Activated naive CD8-positive, alpha-beta T cell treated with anti-CD3 and anti-CD28 coated beads for 36 hours (primary cell): ENCODE data around the gene SLC30A4. TPM values are rescaled to one million over a fixed set of nuclear protein-coding genes. Genes with fewer than 3 reads are reported as not detected.

Source experiments
- DNase-seq: peaks from one replicate; pipeline ENCODE4 v3.0.0; 2021
- H3K27ac Mint-ChIP-seq: one replicate; pipeline ENCODE4 v1.8.0; 2022; ENCODE audit warnings: mild to moderate bottlenecking, moderate library complexity, mixed read lengths
- H3K27me3 Mint-ChIP-seq: one replicate; pipeline ENCODE4 v1.8.0; 2022; ENCODE audit warnings: mild to moderate bottlenecking, mixed read lengths
- H3K36me3 Mint-ChIP-seq: one replicate; pipeline ENCODE4 v1.8.0; 2021; ENCODE audit warnings: mild to moderate bottlenecking, mixed read lengths
- H3K4me1 Mint-ChIP-seq: one replicate; pipeline ENCODE4 v1.8.0; 2021; ENCODE audit warnings: mixed read lengths
- H3K4me3 Mint-ChIP-seq: one replicate; pipeline ENCODE4 v1.8.0; 2022; ENCODE audit warnings: mild to moderate bottlenecking, moderate library complexity, mixed read lengths
- H3K9me3 Mint-ChIP-seq: one replicate; pipeline ENCODE4 v1.8.0; 2022; ENCODE audit warnings: mixed read lengths
- total RNA-seq, 2 experiments: library from RNA; stranded (reverse); gene quantifications; one replicate each; pipeline ENCODE4 v1.2.3, GENCODE V29; 2021

Gene SLC30A4
- total RNA-seq = 1 to 10 TPM; 1.9 to 2.0 TPM

GRCh38 chr15:45522328-45523165 lies at the start of gene SLC30A4:
Gene SLC30A4 (minus strand): TSS chr15:45522755. CDS start chr15:45522354, 401 bp downstream.
- Mint-ChIP-seq H3K9me3 (no peaks in the 10 kb centered on the region), H3K4me3 (peak within 1 kb of the TSS; percentile 90), H3K27ac (peak within 1 kb of the TSS; percentile 66), H3K36me3 (no peaks in the 10 kb centered on the region), H3K27me3 (peaks cover 7% of the 10 kb centered on the region), H3K4me1 (peaks cover 22% of the 10 kb centered on the region)
- DNase-seq = peak; percentile 72

- Mint-ChIP-seq H3K27me3 (peaks cover 40% of the 10 kb centered on the region), H3K4me3 (no peak overlapping the region), H3K9me3 (no peaks in the 10 kb centered on the region), H3K4me1 (no peaks in the 10 kb centered on the region), H3K36me3 (no peaks in the 10 kb centered on the region), H3K27ac (no peak overlapping the region)
- DNase-seq = no peak
Observed at GRCh38 chr15:45555934-45556608, 33.5 kb upstream of the SLC30A4 start.

GRCh38 chr15:45551676-45552075 lies 29.1 kb upstream of the SLC30A4 start:
- DNase-seq = no peak
- Mint-ChIP-seq H3K9me3 (no peaks in the 10 kb centered on the region), H3K36me3 (no peaks in the 10 kb centered on the region), H3K4me1 (no peaks in the 10 kb centered on the region), H3K4me3 (no peak overlapping the region), H3K27ac (no peak overlapping the region), H3K27me3 (peaks cover 17% of the 10 kb centered on the region)

GRCh38 chr15:45550436-45550835 lies 27.9 kb upstream of the SLC30A4 start:
- H3K4me1 Mint-ChIP-seq = no peaks in the 10 kb centered on the region
- DNase-seq = no peak
- peaks cover 14% of the 10 kb centered on the region for H3K27me3 Mint-ChIP-seq
- no peaks in the 10 kb centered on the region for H3K9me3 Mint-ChIP-seq
- no peak overlapping the region for H3K4me3 Mint-ChIP-seq
- no peak overlapping the region for H3K27ac Mint-ChIP-seq
- no peaks in the 10 kb centered on the region for H3K36me3 Mint-ChIP-seq

- no peaks in the 10 kb centered on the region for H3K4me1 Mint-ChIP-seq
- no peaks in the 10 kb centered on the region for H3K36me3 Mint-ChIP-seq
- H3K27ac Mint-ChIP-seq = no peak overlapping the region
- no peaks in the 10 kb centered on the region for H3K9me3 Mint-ChIP-seq
- H3K27me3 Mint-ChIP-seq = peaks cover 11% of the 10 kb centered on the region
- no peak overlapping the region for H3K4me3 Mint-ChIP-seq
- DNase-seq = no peak
Observed at GRCh38 chr15:45549541-45550220, 27.1 kb upstream of the SLC30A4 start.

- Mint-ChIP-seq H3K9me3 (no peaks in the 10 kb centered on the region), H3K27ac (no peak overlapping the region), H3K36me3 (no peaks in the 10 kb centered on the region), H3K4me1 (no peaks in the 10 kb centered on the region), H3K27me3 (peaks cover 7% of the 10 kb centered on the region), H3K4me3 (no peak overlapping the region)
- DNase-seq = no peak
Observed at GRCh38 chr15:45548753-45549520, 26.4 kb upstream of the SLC30A4 start.

GRCh38 chr15:45546789-45547188 lies 24.2 kb upstream of the SLC30A4 start:
- Mint-ChIP-seq H3K27me3 (no peaks in the 10 kb centered on the region), H3K36me3 (no peaks in the 10 kb centered on the region), H3K9me3 (no peaks in the 10 kb centered on the region), H3K4me3 (no peak overlapping the region), H3K27ac (no peak overlapping the region), H3K4me1 (no peaks in the 10 kb centered on the region)
- DNase-seq = no peak

GRCh38 chr15:45544266-45545023 lies 21.9 kb upstream of the SLC30A4 start:
- Mint-ChIP-seq H3K4me3 (no peak overlapping the region), H3K27ac (no peak overlapping the region), H3K36me3 (no peaks in the 10 kb centered on the region), H3K4me1 (no peaks in the 10 kb centered on the region), H3K27me3 (no peaks in the 10 kb centered on the region), H3K9me3 (no peaks in the 10 kb centered on the region)
- DNase-seq = no peak

- Mint-ChIP-seq H3K4me3 (no peak overlapping the region), H3K9me3 (no peaks in the 10 kb centered on the region), H3K4me1 (no peaks in the 10 kb centered on the region), H3K27ac (no peak overlapping the region), H3K36me3 (no peaks in the 10 kb centered on the region), H3K27me3 (no peaks in the 10 kb centered on the region)
- no peak for DNase-seq
Observed at GRCh38 chr15:45543051-45543450, 20.5 kb upstream of the SLC30A4 start.

GRCh38 chr15:45540531-45540930 lies 18.0 kb upstream of the SLC30A4 start:
- DNase-seq = no peak
- no peaks in the 10 kb centered on the region for H3K4me1 Mint-ChIP-seq
- no peaks in the 10 kb centered on the region for H3K36me3 Mint-ChIP-seq
- H3K27ac Mint-ChIP-seq = no peak overlapping the region
- H3K4me3 Mint-ChIP-seq = no peak overlapping the region
- H3K9me3 Mint-ChIP-seq = no peaks in the 10 kb centered on the region
- H3K27me3 Mint-ChIP-seq = no peaks in the 10 kb centered on the region

GRCh38 chr15:45539680-45540079 lies 17.1 kb upstream of the SLC30A4 start:
- H3K36me3 Mint-ChIP-seq = no peaks in the 10 kb centered on the region
- H3K4me3 Mint-ChIP-seq = no peak overlapping the region
- no peaks in the 10 kb centered on the region for H3K4me1 Mint-ChIP-seq
- no peaks in the 10 kb centered on the region for H3K9me3 Mint-ChIP-seq
- no peaks in the 10 kb centered on the region for H3K27me3 Mint-ChIP-seq
- DNase-seq = no peak
- H3K27ac Mint-ChIP-seq = no peak overlapping the region

GRCh38 chr15:45536934-45537333 lies 14.4 kb upstream of the SLC30A4 start:
- no peaks in the 10 kb centered on the region for H3K27me3 Mint-ChIP-seq

GRCh38 chr15:45535486-45536042 lies 13.0 kb upstream of the SLC30A4 start:
- no peaks in the 10 kb centered on the region for H3K4me1 Mint-ChIP-seq
- no peaks in the 10 kb centered on the region for H3K27me3 Mint-ChIP-seq
- H3K9me3 Mint-ChIP-seq = no peaks in the 10 kb centered on the region
- no peak overlapping the region for H3K4me3 Mint-ChIP-seq
- DNase-seq = no peak
- no peak overlapping the region for H3K27ac Mint-ChIP-seq
- no peaks in the 10 kb centered on the region for H3K36me3 Mint-ChIP-seq

More at GRCh38 chr15:45536934-45537333, 14.4 kb upstream of the SLC30A4 start:
- Mint-ChIP-seq H3K4me3 (no peak overlapping the region), H3K27ac (no peak overlapping the region), H3K4me1 (no peaks in the 10 kb centered on the region), H3K36me3 (no peaks in the 10 kb centered on the region), H3K9me3 (no peaks in the 10 kb centered on the region)
- no peak for DNase-seq

GRCh38 chr15:45534821-45535220 lies 12.3 kb upstream of the SLC30A4 start:
- no peak for DNase-seq

More at GRCh38 chr15:45534821-45535220, 12.3 kb upstream of the SLC30A4 start:
- Mint-ChIP-seq H3K9me3 (no peaks in the 10 kb centered on the region), H3K36me3 (no peaks in the 10 kb centered on the region), H3K27ac (no peak overlapping the region), H3K4me1 (no peaks in the 10 kb centered on the region), H3K27me3 (no peaks in the 10 kb centered on the region), H3K4me3 (no peak overlapping the region)
